Measurements from ENCODE around the gene PNPLA6.
"Not testable (repeated sequence)": the region's sequence is repeated elsewhere in the genome, so short reads cannot be mapped to it uniquely, and the experiment has no call there.

Gene PNPLA6

GRCh38 chr19:7560255-7560654, 24.7 kb downstream of the PNPLA6 start:
- Histone ChIP-seq H3K4me1 (ENCODE audit: control insufficient read depth, insufficient read depth, low read length) (no peaks in the 10 kb centered on the region; the same call in 1 of the 2 replicates), H3K27me3 (ENCODE audit: control insufficient read depth, insufficient read depth, low read length) (no peaks in the 10 kb centered on the region), H3K36me3 (ENCODE audit: control insufficient read depth, insufficient read depth, low read length) (peaks cover 42% of the 10 kb centered on the region), H3K27ac (ENCODE audit: low read depth, low read length) (no peak overlapping the region), H3K9me3 (ENCODE audit: control insufficient read depth, insufficient read depth, low read length) (no peaks in the 10 kb centered on the region), H3K9ac (ENCODE audit: low read depth, low read length) (no peak overlapping the region), H3K4me3 (ENCODE audit: low read depth, low read length) (no peak overlapping the region)

GRCh38 chr19:7561325-7561724, 25.8 kb downstream of the PNPLA6 start:
- H3K27ac ChIP-seq (ENCODE audit: low read depth, low read length) = no peak overlapping the region
- H3K9ac ChIP-seq (ENCODE audit: low read depth, low read length) = no peak overlapping the region
- H3K36me3 ChIP-seq (ENCODE audit: control insufficient read depth, insufficient read depth, low read length) = peaks cover 39% of the 10 kb centered on the region
- no peak overlapping the region for H3K4me3 ChIP-seq (ENCODE audit: low read depth, low read length)
- H3K9me3 ChIP-seq (ENCODE audit: control insufficient read depth, insufficient read depth, low read length) = no peaks in the 10 kb centered on the region
- H3K4me1 ChIP-seq (ENCODE audit: control insufficient read depth, insufficient read depth, low read length) = no peaks in the 10 kb centered on the region
- no peaks in the 10 kb centered on the region for H3K27me3 ChIP-seq (ENCODE audit: control insufficient read depth, insufficient read depth, low read length)

GRCh38 chr19:7562646-7563393, 27.3 kb downstream of the PNPLA6 start:
- Histone ChIP-seq H3K4me3 (ENCODE audit: low read depth, low read length) (no peak overlapping the region), H3K9ac (ENCODE audit: low read depth, low read length) (no peak overlapping the region), H3K9me3 (ENCODE audit: control insufficient read depth, insufficient read depth, low read length) (no peaks in the 10 kb centered on the region), H3K4me1 (ENCODE audit: control insufficient read depth, insufficient read depth, low read length) (no peaks in the 10 kb centered on the region), H3K27ac (ENCODE audit: low read depth, low read length) (no peak overlapping the region), H3K27me3 (ENCODE audit: control insufficient read depth, insufficient read depth, low read length) (no peaks in the 10 kb centered on the region), H3K36me3 (ENCODE audit: control insufficient read depth, insufficient read depth, low read length) (peaks cover 26% of the 10 kb centered on the region)

GRCh38 chr19:7564866-7565265, 29.3 kb downstream of the PNPLA6 start:
- H3K9me3 ChIP-seq (ENCODE audit: control insufficient read depth, insufficient read depth, low read length) = no peaks in the 10 kb centered on the region
- H3K27ac ChIP-seq (ENCODE audit: low read depth, low read length) = no peak overlapping the region
- H3K4me1 ChIP-seq (ENCODE audit: control insufficient read depth, insufficient read depth, low read length) = no peaks in the 10 kb centered on the region
- no peak overlapping the region for H3K9ac ChIP-seq (ENCODE audit: low read depth, low read length)
- H3K36me3 ChIP-seq (ENCODE audit: control insufficient read depth, insufficient read depth, low read length) = peaks cover 8% of the 10 kb centered on the region; the same call in 1 of the 2 replicates
- no peaks in the 10 kb centered on the region for H3K27me3 ChIP-seq (ENCODE audit: control insufficient read depth, insufficient read depth, low read length)
- H3K4me3 ChIP-seq (ENCODE audit: low read depth, low read length) = no peak overlapping the region

- Histone ChIP-seq H3K27me3 (ENCODE audit: control insufficient read depth, insufficient read depth, low read length) (no peaks in the 10 kb centered on the region), H3K27ac (ENCODE audit: low read depth, low read length) (no peak overlapping the region), H3K9me3 (ENCODE audit: control insufficient read depth, insufficient read depth, low read length) (no peaks in the 10 kb centered on the region)
Observed at GRCh38 chr19:7565332-7565731, 29.8 kb downstream of the PNPLA6 start.

GRCh38 chr19:7570761-7571160, 35.2 kb downstream of the PNPLA6 start:
- no peaks in the 10 kb centered on the region for H3K36me3 ChIP-seq (ENCODE audit: control insufficient read depth, insufficient read depth, low read length)
- H3K4me3 ChIP-seq (ENCODE audit: low read depth, low read length) = no peak overlapping the region
- no peak overlapping the region for H3K27ac ChIP-seq (ENCODE audit: low read depth, low read length)
- no peak overlapping the region for H3K9ac ChIP-seq (ENCODE audit: low read depth, low read length)
- H3K27me3 ChIP-seq (ENCODE audit: control insufficient read depth, insufficient read depth, low read length) = no peaks in the 10 kb centered on the region
- H3K9me3 ChIP-seq (ENCODE audit: control insufficient read depth, insufficient read depth, low read length) = no peaks in the 10 kb centered on the region
- no peaks in the 10 kb centered on the region for H3K4me1 ChIP-seq (ENCODE audit: control insufficient read depth, insufficient read depth, low read length)

More at GRCh38 chr19:7565332-7565731, 29.8 kb downstream of the PNPLA6 start:
- peaks cover 5% of the 10 kb centered on the region; the same call in 1 of the 2 replicates for H3K36me3 ChIP-seq (ENCODE audit: control insufficient read depth, insufficient read depth, low read length)
- H3K9ac ChIP-seq (ENCODE audit: low read depth, low read length) = no peak overlapping the region
- H3K4me1 ChIP-seq (ENCODE audit: control insufficient read depth, insufficient read depth, low read length) = no peaks in the 10 kb centered on the region
- no peak overlapping the region for H3K4me3 ChIP-seq (ENCODE audit: low read depth, low read length)

GRCh38 chr19:7575434-7576040, 40.0 kb downstream of the PNPLA6 start:
- Histone ChIP-seq H3K4me3 (ENCODE audit: low read depth, low read length) (no peak overlapping the region), H3K9me3 (ENCODE audit: control insufficient read depth, insufficient read depth, low read length) (no peaks in the 10 kb centered on the region), H3K27me3 (ENCODE audit: control insufficient read depth, insufficient read depth, low read length) (no peaks in the 10 kb centered on the region; the same call in 1 of the 2 replicates), H3K27ac (ENCODE audit: low read depth, low read length) (no peak overlapping the region), H3K4me1 (ENCODE audit: control insufficient read depth, insufficient read depth, low read length) (no peaks in the 10 kb centered on the region), H3K9ac (ENCODE audit: low read depth, low read length) (no peak overlapping the region), H3K36me3 (ENCODE audit: control insufficient read depth, insufficient read depth, low read length) (no peaks in the 10 kb centered on the region)

GRCh38 chr19:7577422-7577821, 41.9 kb downstream of the PNPLA6 start:
- H3K27me3 ChIP-seq (ENCODE audit: control insufficient read depth, insufficient read depth, low read length); H3K36me3 ChIP-seq (ENCODE audit: control insufficient read depth, insufficient read depth, low read length); H3K4me3 ChIP-seq (ENCODE audit: low read depth, low read length); H3K9ac ChIP-seq (ENCODE audit: low read depth, low read length); H3K9me3 ChIP-seq (ENCODE audit: control insufficient read depth, insufficient read depth, low read length); H3K4me1 ChIP-seq (ENCODE audit: control insufficient read depth, insufficient read depth, low read length); H3K27ac ChIP-seq (ENCODE audit: low read depth, low read length): not testable (repeated sequence)

GRCh38 chr19:7578127-7578526, 42.6 kb downstream of the PNPLA6 start:
- Histone ChIP-seq H3K9ac (ENCODE audit: low read depth, low read length) (no peak overlapping the region), H3K27ac (ENCODE audit: low read depth, low read length) (no peak overlapping the region), H3K4me3 (ENCODE audit: low read depth, low read length) (no peak overlapping the region), H3K27me3 (ENCODE audit: control insufficient read depth, insufficient read depth, low read length) (no peaks in the 10 kb centered on the region; the same call in 1 of the 2 replicates), H3K4me1 (ENCODE audit: control insufficient read depth, insufficient read depth, low read length) (no peaks in the 10 kb centered on the region), H3K9me3 (ENCODE audit: control insufficient read depth, insufficient read depth, low read length) (no peaks in the 10 kb centered on the region), H3K36me3 (ENCODE audit: control insufficient read depth, insufficient read depth, low read length) (no peaks in the 10 kb centered on the region)

- Histone ChIP-seq H3K9ac (ENCODE audit: low read depth, low read length) (no peak overlapping the region), H3K27ac (ENCODE audit: low read depth, low read length) (no peak overlapping the region), H3K4me1 (ENCODE audit: control insufficient read depth, insufficient read depth, low read length) (no peaks in the 10 kb centered on the region), H3K27me3 (ENCODE audit: control insufficient read depth, insufficient read depth, low read length) (no peaks in the 10 kb centered on the region; the same call in 1 of the 2 replicates), H3K36me3 (ENCODE audit: control insufficient read depth, insufficient read depth, low read length) (no peaks in the 10 kb centered on the region), H3K4me3 (ENCODE audit: low read depth, low read length) (no peak overlapping the region), H3K9me3 (ENCODE audit: control insufficient read depth, insufficient read depth, low read length) (no peaks in the 10 kb centered on the region)
Observed at GRCh38 chr19:7579182-7579581, 43.7 kb downstream of the PNPLA6 start.

- H3K4me3 ChIP-seq (ENCODE audit: low read depth, low read length) = no peak overlapping the region
- no peaks in the 10 kb centered on the region for H3K4me1 ChIP-seq (ENCODE audit: control insufficient read depth, insufficient read depth, low read length)
- no peaks in the 10 kb centered on the region; the same call in 1 of the 2 replicates for H3K27me3 ChIP-seq (ENCODE audit: control insufficient read depth, insufficient read depth, low read length)
- no peak overlapping the region for H3K27ac ChIP-seq (ENCODE audit: low read depth, low read length)
- H3K9ac ChIP-seq (ENCODE audit: low read depth, low read length) = no peak overlapping the region
- no peaks in the 10 kb centered on the region for H3K9me3 ChIP-seq (ENCODE audit: control insufficient read depth, insufficient read depth, low read length)
- H3K36me3 ChIP-seq (ENCODE audit: control insufficient read depth, insufficient read depth, low read length) = no peaks in the 10 kb centered on the region
Observed at GRCh38 chr19:7582446-7582845, 46.9 kb downstream of the PNPLA6 start.
